Trophoblast cell (in vitro differentiated cells and primary cell): Measurements from ENCODE around the gene CLDN22.

Experiments
- DNase-seq, 2 donors: peaks; one replicate each; pipeline ENCODE4 v3.0.0-alpha.2; 2016
- H2AFZ ChIP-seq: 2 replicates; pipeline ENCODE4 v1.6.1; 2013; ENCODE audit warnings: low read length, moderate library complexity, mild to moderate bottlenecking; ENCODE audit not compliant: insufficient read depth, poor library complexity
- H2AK5ac ChIP-seq: 2 replicates; pipeline ENCODE4 v1.6.1; 2013; ENCODE audit warnings: mild to moderate bottlenecking, low read length
- H2BK120ac ChIP-seq: 2 replicates; pipeline ENCODE4 v1.6.1; 2013; ENCODE audit warnings: low read length, mild to moderate bottlenecking, moderate library complexity; ENCODE audit not compliant: insufficient read depth, poor library complexity
- H2BK12ac ChIP-seq: 2 replicates; pipeline ENCODE4 v1.6.1; 2013; ENCODE audit warnings: mild to moderate bottlenecking, low read length, moderate library complexity
- H2BK5ac ChIP-seq: 2 replicates; pipeline ENCODE4 v1.6.1; 2013; ENCODE audit warnings: low read length, low read depth, moderate library complexity, mild to moderate bottlenecking; ENCODE audit not compliant: poor library complexity
- H3K14ac ChIP-seq: 2 replicates; pipeline ENCODE4 v1.6.1; 2013; ENCODE audit warnings: mild to moderate bottlenecking, low read length
- H3K18ac ChIP-seq: 2 replicates; pipeline ENCODE4 v1.6.1; 2013; ENCODE audit warnings: mild to moderate bottlenecking, low read length
- H3K23ac ChIP-seq: 2 replicates; pipeline ENCODE4 v1.6.1; 2013; ENCODE audit warnings: low read length
- H3K27ac ChIP-seq: 2 replicates; pipeline ENCODE4 v1.5.1; 2013; ENCODE audit warnings: low read depth, mild to moderate bottlenecking, inconsistent platforms, low read length, moderate library complexity
- H3K27me3 ChIP-seq: 2 replicates; pipeline ENCODE4 v1.6.1; 2013; ENCODE audit warnings: inconsistent platforms, mild to moderate bottlenecking, low read length, moderate library complexity; ENCODE audit not compliant: insufficient read depth
- H3K36me3 ChIP-seq, 2 experiments: 1 replicate in 1 of 2; 2 replicates in 1 of 2; pipeline ENCODE4 v1.6.1; 2013; ENCODE audit warnings: low read length in 2 of 2, mild to moderate bottlenecking in 2 of 2, moderate library complexity in 1 of 2; ENCODE audit not compliant: insufficient read depth in 2 of 2, control insufficient read depth in 1 of 2
- H3K4ac ChIP-seq: 2 replicates; pipeline ENCODE4 v1.6.1; 2013; ENCODE audit warnings: low read depth, mild to moderate bottlenecking, low read length, moderate library complexity
- H3K4me1 ChIP-seq, 2 experiments: 1 replicate in 1 of 2; 2 replicates in 1 of 2; pipeline ENCODE4 v1.6.1; 2013; ENCODE audit warnings: low read length in 2 of 2, mild to moderate bottlenecking in 2 of 2, moderate library complexity in 1 of 2; ENCODE audit not compliant: insufficient read depth in 2 of 2, control insufficient read depth in 1 of 2
- H3K4me2 ChIP-seq: 2 replicates; pipeline ENCODE4 v1.6.1; 2013; ENCODE audit warnings: inconsistent platforms, mild to moderate bottlenecking, low read length, moderate library complexity
- H3K4me3 ChIP-seq: 2 replicates; pipeline ENCODE4 v1.5.1; 2013; ENCODE audit warnings: mild to moderate bottlenecking, low read depth, low read length, inconsistent platforms
- H3K79me1 ChIP-seq: one replicate; pipeline ENCODE4 v1.6.1; 2013; ENCODE audit warnings: low read length
- H3K79me2 ChIP-seq: 2 replicates; pipeline ENCODE4 v1.6.1; 2013; ENCODE audit warnings: low read length, mild to moderate bottlenecking; ENCODE audit not compliant: control insufficient read depth, insufficient read depth, poor library complexity
- H3K9ac ChIP-seq: 2 replicates; pipeline ENCODE4 v1.6.1; 2013; ENCODE audit warnings: mild to moderate bottlenecking, low read length
- H3K9me3 ChIP-seq: 2 replicates; pipeline ENCODE4 v1.6.1; 2013; ENCODE audit warnings: low read depth, mild to moderate bottlenecking, control low read depth, inconsistent platforms, low read length; ENCODE audit not compliant: insufficient read depth
- H4K12ac ChIP-seq: 2 replicates; pipeline ENCODE4 v1.6.1; 2013; ENCODE audit warnings: low read depth, mild to moderate bottlenecking, low read length, moderate library complexity
- H4K8ac ChIP-seq: 2 replicates; pipeline ENCODE4 v1.6.1; 2013; ENCODE audit warnings: low read depth, mild to moderate bottlenecking, low read length, moderate library complexity
- H4K91ac ChIP-seq: one replicate; pipeline ENCODE4 v1.6.1; 2013; ENCODE audit warnings: low read depth, mild to moderate bottlenecking, low read length, moderate library complexity
- WGBS: extraction: QIAGEN DNeasy Blood & Tissue Kit; methylation state at CpG from one replicate; pipeline ENCODE4 v1.1.7; 2013; ENCODE audit warnings: missing lambda C conversion rate; ENCODE audit not compliant: insufficient read length, insufficient coverage; ENCODE audit errors: extremely low coverage; 5-methylcytosine and 5-hydroxymethylcytosine counted together

The CLDN22 gene

GRCh38 chr4:183348706-183349659 is 28.9 kb upstream of the CLDN22 start:
- H3K9me3 ChIP-seq = no peaks in the 10 kb centered on the region

GRCh38 chr4:183348136-183348535 is 28.1 kb upstream of the CLDN22 start:
- no peaks in the 10 kb centered on the region for H3K4me1 ChIP-seq
- H2BK5ac ChIP-seq = no peak overlapping the region
- no CpG with 5 or more reads among the region's 12 CpGs for WGBS
- H3K27ac ChIP-seq = no peak overlapping the region
- H3K27me3 ChIP-seq = no peaks in the 10 kb centered on the region
- no peak overlapping the region for H4K91ac ChIP-seq
- H3K4me3 ChIP-seq = no peak overlapping the region
- H2BK12ac ChIP-seq = no peak overlapping the region
- H3K36me3 ChIP-seq = no peaks in the 10 kb centered on the region
- H2AFZ ChIP-seq = no peak overlapping the region
- H3K79me1 ChIP-seq = no peaks in the 10 kb centered on the region
- no peak overlapping the region for H4K12ac ChIP-seq
- H3K18ac ChIP-seq = no peak overlapping the region
- no peak overlapping the region for H2BK120ac ChIP-seq
- DNase-seq = no peak
- H3K14ac ChIP-seq = no peak overlapping the region
- H3K79me2 ChIP-seq = no peaks in the 10 kb centered on the region
- no peak overlapping the region for H3K4ac ChIP-seq
- no peaks in the 10 kb centered on the region for H3K9me3 ChIP-seq
- no peak overlapping the region for H3K23ac ChIP-seq
- H4K8ac ChIP-seq = no peak overlapping the region
- H2AK5ac ChIP-seq = no peak overlapping the region
- no peak overlapping the region for H3K9ac ChIP-seq
- H3K4me2 ChIP-seq = no peak overlapping the region

More at GRCh38 chr4:183348706-183349659, 28.9 kb upstream of the CLDN22 start:
- no peak overlapping the region for H2AK5ac ChIP-seq
- no peak overlapping the region for H2AFZ ChIP-seq
- no peak overlapping the region for H3K4me2 ChIP-seq
- H3K9ac ChIP-seq = no peak overlapping the region
- H4K12ac ChIP-seq = no peak overlapping the region
- no peaks in the 10 kb centered on the region for H3K79me2 ChIP-seq
- no peak overlapping the region for H3K23ac ChIP-seq
- no peak overlapping the region for H2BK5ac ChIP-seq
- no peaks in the 10 kb centered on the region for H3K79me1 ChIP-seq
- H3K18ac ChIP-seq = no peak overlapping the region
- no peak overlapping the region for H3K4me3 ChIP-seq
- H3K36me3 ChIP-seq = no peaks in the 10 kb centered on the region
- no peaks in the 10 kb centered on the region for H3K27me3 ChIP-seq
- H3K14ac ChIP-seq = no peak overlapping the region
- H4K8ac ChIP-seq = no peak overlapping the region
- peak in 1 of 2 donors; percentile 28 for DNase-seq
- H2BK12ac ChIP-seq = no peak overlapping the region
- H3K4me1 ChIP-seq = no peaks in the 10 kb centered on the region
- H2BK120ac ChIP-seq = no peak overlapping the region
- no peak overlapping the region for H3K4ac ChIP-seq
- H3K27ac ChIP-seq = no peak overlapping the region
- no CpG with 5 or more reads among the region's 17 CpGs for WGBS
- H4K91ac ChIP-seq = no peak overlapping the region

GRCh38 chr4:183347566-183347965 is 27.5 kb upstream of the CLDN22 start:
- no peak overlapping the region for H3K4me3 ChIP-seq
- H3K36me3 ChIP-seq = no peaks in the 10 kb centered on the region
- H3K79me1 ChIP-seq = no peaks in the 10 kb centered on the region
- H3K79me2 ChIP-seq = no peaks in the 10 kb centered on the region
- no peak overlapping the region for H4K91ac ChIP-seq
- no peak overlapping the region for H2BK12ac ChIP-seq
- H3K4me2 ChIP-seq = no peak overlapping the region
- H2AFZ ChIP-seq = no peak overlapping the region
- H4K8ac ChIP-seq = no peak overlapping the region
- H3K27me3 ChIP-seq = no peaks in the 10 kb centered on the region
- no peak overlapping the region for H3K23ac ChIP-seq
- no peak overlapping the region for H4K12ac ChIP-seq
- no peak overlapping the region for H2BK120ac ChIP-seq
- no peak overlapping the region for H3K27ac ChIP-seq
- H3K14ac ChIP-seq = no peak overlapping the region
- no peak overlapping the region for H2AK5ac ChIP-seq
- no peaks in the 10 kb centered on the region for H3K9me3 ChIP-seq
- H3K18ac ChIP-seq = no peak overlapping the region
- H3K4me1 ChIP-seq = no peaks in the 10 kb centered on the region
- no peak for DNase-seq
- H3K4ac ChIP-seq = no peak overlapping the region
- no CpG with 5 or more reads among the region's 4 CpGs for WGBS
- H3K9ac ChIP-seq = no peak overlapping the region
- no peak overlapping the region for H2BK5ac ChIP-seq

- Histone ChIP-seq H3K18ac (no peak overlapping the region), H2BK12ac (no peak overlapping the region), H4K12ac (no peak overlapping the region), H2AFZ (no peak overlapping the region), H3K27me3 (no peaks in the 10 kb centered on the region), H3K4me3 (no peak overlapping the region), H2BK5ac (no peak overlapping the region), H3K23ac (no peak overlapping the region), H4K8ac (no peak overlapping the region), H3K4ac (no peak overlapping the region), H2AK5ac (no peak overlapping the region), H3K14ac (no peak overlapping the region), H4K91ac (no peak overlapping the region), H3K27ac (no peak overlapping the region), H2BK120ac (no peak overlapping the region), H3K36me3 (no peaks in the 10 kb centered on the region), H3K9me3 (no peaks in the 10 kb centered on the region), H3K9ac (no peak overlapping the region), H3K4me1 (no peaks in the 10 kb centered on the region), H3K79me1 (no peaks in the 10 kb centered on the region), H3K79me2 (no peaks in the 10 kb centered on the region), H3K4me2 (no peak overlapping the region)
- DNase-seq = no peak
- no CpG with 5 or more reads among the region's 8 CpGs for WGBS
Observed at GRCh38 chr4:183347146-183347545, 27.1 kb upstream of the CLDN22 start.
